ENCODE results near the gene HNRNPA0. TPM values are rescaled to one million over a fixed set of nuclear protein-coding genes. Genes with fewer than 3 reads are reported as not detected.

Gene HNRNPA0
- total RNA-seq, 2 donors from 2014 or later, result 11.0 to 17.4 TPM

- DNase-seq (ENCODE audit: low spot score), result no peak
- H3K4me1 ChIP-seq (replicated peaks), result no peaks in the 10 kb centered on the region
- 60% methylated on average over 7 of the region's 7 CpGs for WGBS
- intact Hi-C loops (cut with DNase I), result no loop called here
- TF ChIP-seq, protein P1, sequence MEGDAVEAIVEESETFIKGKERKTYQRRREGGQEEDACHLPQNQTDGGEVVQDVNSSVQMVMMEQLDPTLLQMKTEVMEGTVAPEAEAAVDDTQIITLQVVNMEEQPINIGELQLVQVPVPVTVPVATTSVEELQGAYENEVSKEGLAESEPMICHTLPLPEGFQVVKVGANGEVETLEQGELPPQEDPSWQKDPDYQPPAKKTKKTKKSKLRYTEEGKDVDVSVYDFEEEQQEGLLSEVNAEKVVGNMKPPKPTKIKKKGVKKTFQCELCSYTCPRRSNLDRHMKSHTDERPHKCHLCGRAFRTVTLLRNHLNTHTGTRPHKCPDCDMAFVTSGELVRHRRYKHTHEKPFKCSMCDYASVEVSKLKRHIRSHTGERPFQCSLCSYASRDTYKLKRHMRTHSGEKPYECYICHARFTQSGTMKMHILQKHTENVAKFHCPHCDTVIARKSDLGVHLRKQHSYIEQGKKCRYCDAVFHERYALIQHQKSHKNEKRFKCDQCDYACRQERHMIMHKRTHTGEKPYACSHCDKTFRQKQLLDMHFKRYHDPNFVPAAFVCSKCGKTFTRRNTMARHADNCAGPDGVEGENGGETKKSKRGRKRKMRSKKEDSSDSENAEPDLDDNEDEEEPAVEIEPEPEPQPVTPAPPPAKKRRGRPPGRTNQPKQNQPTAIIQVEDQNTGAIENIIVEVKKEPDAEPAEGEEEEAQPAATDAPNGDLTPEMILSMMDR (IDR thresholded peaks at IDR 0.05), result no peak
- no peak for TF ChIP-seq POLR2AphosphoS5 (IDR thresholded peaks at IDR 0.05)
- no peak for TF ChIP-seq POLR2A (IDR thresholded peaks at IDR 0.05)
- H3K27me3 ChIP-seq (replicated peaks; ENCODE audit: insufficient read depth), result no peaks in the 10 kb centered on the region
- no peak overlapping the region for H3K27ac ChIP-seq
- H3K36me3 ChIP-seq, result no peaks in the 10 kb centered on the region
- no peaks in the 10 kb centered on the region for H3K9me3 ChIP-seq
- no peak overlapping the region for H3K4me3 ChIP-seq
Measured at GRCh38 chr5:137760719-137761516, 6.8 kb upstream of the HNRNPA0 start.

DNA sequence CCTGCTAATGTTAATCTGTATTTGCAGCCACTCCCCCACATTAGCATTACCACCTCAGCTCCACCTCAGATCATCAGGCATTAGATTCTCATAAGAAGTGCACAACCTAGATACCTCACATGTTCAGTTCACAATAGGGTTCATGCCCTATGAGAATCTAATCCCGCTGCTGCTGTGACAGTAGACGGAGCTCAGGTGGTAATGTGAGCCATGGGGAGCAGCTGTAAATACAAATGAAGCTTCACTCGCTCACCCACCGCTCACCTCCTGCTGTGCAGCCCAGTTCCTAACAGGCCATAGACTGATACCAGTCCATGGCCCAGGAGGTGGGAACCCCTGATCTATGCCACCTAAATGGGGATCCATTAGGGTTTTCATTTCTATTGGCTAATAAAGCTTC, 6.1 kb upstream of the HNRNPA0 start:
- no peak for DNase-seq (ENCODE audit: low spot score)
- TF ChIP-seq POLR2A (IDR thresholded peaks at IDR 0.05) (no peak), POLR2AphosphoS5 (IDR thresholded peaks at IDR 0.05) (no peak)
- TF ChIP-seq, protein P1 (IDR thresholded peaks at IDR 0.05), result no peak
- H3K4me1 ChIP-seq (replicated peaks), result no peaks in the 10 kb centered on the region
- H3K36me3 ChIP-seq, result no peaks in the 10 kb centered on the region
- intact Hi-C loops (cut with DNase I), result no loop called here
- no peak overlapping the region for H3K4me3 ChIP-seq
- 93% methylated on average over 4 of the region's 4 CpGs for WGBS
- no peaks in the 10 kb centered on the region for H3K27me3 ChIP-seq (replicated peaks; ENCODE audit: insufficient read depth)
- H3K9me3 ChIP-seq, result no peaks in the 10 kb centered on the region
- no peak overlapping the region for H3K27ac ChIP-seq

- intact Hi-C loops (cut with DNase I), result no loop called here
- H3K4me3 ChIP-seq, result no peak overlapping the region
- no peak overlapping the region for H3K27ac ChIP-seq
- TF ChIP-seq POLR2A (IDR thresholded peaks at IDR 0.05) (no peak), POLR2AphosphoS5 (IDR thresholded peaks at IDR 0.05) (no peak)
- TF ChIP-seq, protein P1 (IDR thresholded peaks at IDR 0.05), result no peak
- H3K36me3 ChIP-seq, result no peaks in the 10 kb centered on the region
- no peaks in the 10 kb centered on the region for H3K27me3 ChIP-seq (replicated peaks; ENCODE audit: insufficient read depth)
- no peaks in the 10 kb centered on the region for H3K9me3 ChIP-seq
- no peak for DNase-seq (ENCODE audit: low spot score)
- WGBS, result 70% methylated on average over 6 of the region's 6 CpGs
- H3K4me1 ChIP-seq (replicated peaks), result no peaks in the 10 kb centered on the region
Measured at GRCh38 chr5:137758715-137759306, 4.6 kb upstream of the HNRNPA0 start.

GRCh38 chr5:137758121-137758520, 4.0 kb upstream of the HNRNPA0 start:
- WGBS, result 94% methylated on average over 4 of the region's 4 CpGs
- no peaks in the 10 kb centered on the region for H3K36me3 ChIP-seq
- H3K27ac ChIP-seq, result no peak overlapping the region
- H3K4me3 ChIP-seq, result no peak overlapping the region
- no peaks in the 10 kb centered on the region for H3K27me3 ChIP-seq (replicated peaks; ENCODE audit: insufficient read depth)
- TF ChIP-seq, protein P1 (IDR thresholded peaks at IDR 0.05), result no peak
- TF ChIP-seq POLR2AphosphoS5 (IDR thresholded peaks at IDR 0.05) (no peak), POLR2A (IDR thresholded peaks at IDR 0.05) (no peak)
- no peaks in the 10 kb centered on the region for H3K4me1 ChIP-seq (replicated peaks)
- intact Hi-C loops (cut with DNase I), result no loop called here
- H3K9me3 ChIP-seq, result no peaks in the 10 kb centered on the region
- no peak for DNase-seq (ENCODE audit: low spot score)

GRCh38 chr5:137757634-137758033, 3.5 kb upstream of the HNRNPA0 start:
- intact Hi-C loops (cut with DNase I), result no loop called here

More at GRCh38 chr5:137757634-137758033, 3.5 kb upstream of the HNRNPA0 start:
- no peaks in the 10 kb centered on the region for H3K27me3 ChIP-seq (replicated peaks; ENCODE audit: insufficient read depth)
- DNase-seq (ENCODE audit: low spot score), result no peak
- no peaks in the 10 kb centered on the region for H3K36me3 ChIP-seq
- no peak overlapping the region for H3K4me3 ChIP-seq
- WGBS, result 96% methylated on average over 5 of the region's 5 CpGs
- H3K9me3 ChIP-seq, result no peaks in the 10 kb centered on the region
- H3K4me1 ChIP-seq (replicated peaks), result no peaks in the 10 kb centered on the region
- no peak for TF ChIP-seq POLR2A (IDR thresholded peaks at IDR 0.05)
- no peak for TF ChIP-seq POLR2AphosphoS5 (IDR thresholded peaks at IDR 0.05)
- TF ChIP-seq, protein P1 (IDR thresholded peaks at IDR 0.05), result no peak
- H3K27ac ChIP-seq, result no peak overlapping the region
